Amniotic epithelial cell (primary cell): ENCODE data around the gene FNDC3B.
"Not testable (repeated sequence)": the region's sequence is repeated elsewhere in the genome, so short reads cannot be mapped to it uniquely, and the experiment has no call there.

Experiments
- DNase-seq: peaks from one replicate; pipeline ENCODE4 v3.0.0-alpha.2; 2010; ENCODE audit warnings: low read depth

Gene FNDC3B

DNA sequence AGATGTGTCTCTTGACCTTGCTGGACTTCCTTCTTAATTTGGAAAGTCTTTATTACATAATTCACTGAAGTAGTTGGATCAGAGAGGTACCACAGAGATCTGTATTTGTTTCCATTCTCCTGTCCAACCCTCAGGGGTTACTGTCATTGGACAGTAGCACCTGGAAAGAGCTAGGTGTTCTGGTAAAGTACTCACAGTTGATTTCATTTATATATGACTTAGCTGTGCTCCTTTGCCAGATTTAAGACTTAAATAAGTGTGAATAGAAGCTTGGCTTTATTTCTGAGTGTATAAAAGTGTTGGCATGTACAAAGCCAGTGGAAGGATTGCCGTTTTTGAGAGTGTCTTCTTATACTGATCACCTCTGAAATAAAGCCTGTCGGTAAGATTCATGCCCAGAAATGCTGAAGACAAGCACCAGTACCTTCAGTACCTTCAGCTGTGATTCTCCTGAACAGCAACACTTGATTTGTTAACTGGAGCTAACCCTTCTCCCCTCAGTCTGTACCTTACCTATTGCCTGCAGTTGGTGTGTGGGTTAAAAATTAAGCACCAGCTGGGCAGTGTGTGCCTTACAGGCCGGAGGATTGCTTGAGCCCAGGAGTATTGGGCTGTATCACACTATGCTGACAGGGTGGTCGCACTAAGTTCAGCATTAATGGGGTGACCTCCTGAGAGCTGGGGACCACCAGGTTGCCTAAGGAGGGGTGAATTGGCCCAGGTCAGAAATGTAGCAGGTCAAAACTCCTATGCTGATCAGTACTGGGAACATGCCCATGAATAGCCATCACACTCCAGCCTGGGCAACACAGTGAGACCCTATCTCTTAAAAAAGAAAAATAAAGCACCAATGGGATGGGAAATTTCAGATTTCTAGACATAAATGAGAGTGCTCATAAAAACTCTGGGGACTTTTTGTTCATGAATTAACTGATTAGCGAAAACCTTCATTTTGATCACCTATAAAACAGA is 197.7 kb downstream of the FNDC3B start:
- DNase-seq: no peak

DNA sequence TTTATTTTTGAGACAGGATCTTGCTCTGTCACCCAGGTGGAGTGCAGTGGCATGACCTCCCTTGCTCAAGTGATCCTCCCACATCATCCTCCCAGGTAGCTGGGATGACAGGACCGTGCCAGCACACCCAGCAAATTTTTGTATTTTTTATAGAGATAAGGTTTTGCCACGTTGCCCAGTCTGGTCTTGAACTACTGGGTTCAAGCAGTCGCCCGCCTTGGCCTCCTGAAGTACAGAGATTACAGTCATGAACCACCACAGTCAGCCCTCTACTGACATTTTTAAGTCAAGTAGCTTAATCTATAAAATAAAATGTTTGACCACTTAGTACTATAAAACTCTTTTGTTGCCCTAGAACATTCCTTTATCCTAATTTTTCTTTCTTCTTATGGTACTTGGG is 198.8 kb downstream of the FNDC3B start:
- DNase-seq: no peak

GRCh38 chr3:172239218-172239790 is 199.9 kb downstream of the FNDC3B start:
- no peak for DNase-seq

DNA sequence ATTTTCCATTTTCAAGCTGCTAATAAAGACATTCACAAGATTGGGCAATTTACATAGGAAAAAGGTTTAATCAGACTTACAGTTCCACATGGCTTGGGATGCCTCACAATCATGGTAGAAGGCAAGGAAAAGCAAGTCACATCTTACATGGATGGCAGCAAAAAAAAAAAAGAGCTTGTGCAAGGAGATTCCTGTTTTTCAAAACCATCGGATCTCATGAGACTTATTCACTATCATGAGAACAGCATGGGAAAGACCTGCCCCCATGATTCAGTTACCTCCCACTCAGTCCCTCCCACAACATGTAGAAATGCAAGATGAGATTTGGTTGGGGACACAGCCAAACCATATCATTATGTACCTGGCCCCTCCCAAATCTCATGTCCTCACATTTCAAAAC is 202.0 kb downstream of the FNDC3B start:
- DNase-seq: peak; percentile 62

DNA sequence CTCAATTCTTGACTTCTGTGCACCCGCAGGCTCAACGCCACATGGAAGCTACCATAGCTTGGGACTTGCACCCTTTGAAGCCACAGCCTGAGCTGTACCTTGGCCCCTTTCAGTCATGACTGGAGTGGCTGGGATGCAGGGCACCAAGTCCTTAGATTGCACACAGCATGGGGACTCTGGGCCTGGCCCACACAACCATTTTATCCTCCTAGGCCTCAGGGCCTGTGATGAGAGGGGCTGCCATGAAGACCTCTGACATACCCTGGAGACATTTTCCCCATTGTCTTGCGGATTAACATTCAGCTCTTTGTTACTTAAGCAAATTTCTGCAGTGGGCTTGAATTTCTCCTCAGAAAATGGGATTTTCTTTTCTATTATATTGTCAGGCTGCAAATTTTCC is 203.1 kb downstream of the FNDC3B start:
- not testable (repeated sequence) for DNase-seq

DNA sequence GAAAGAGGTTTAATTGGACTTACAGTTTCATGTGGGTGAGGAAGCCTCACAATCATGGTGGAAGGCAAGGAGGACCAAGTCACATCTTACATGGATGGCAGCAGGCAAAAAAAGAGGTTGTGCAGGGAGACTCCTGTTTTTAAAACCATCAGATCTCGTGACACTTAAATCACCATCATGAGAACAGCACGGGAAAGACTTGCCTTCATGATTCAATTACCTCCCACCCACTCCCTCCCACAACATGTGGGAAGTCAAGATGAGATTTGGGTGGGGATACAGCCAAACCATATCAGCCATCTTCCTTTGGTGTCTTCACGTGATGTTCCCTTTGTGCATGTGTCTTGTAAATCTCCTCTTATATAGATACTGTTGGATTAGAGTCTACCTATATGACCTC is 204.0 kb downstream of the FNDC3B start:
- DNase-seq: not testable (repeated sequence)

GRCh38 chr3:172244011-172244410 is 204.6 kb downstream of the FNDC3B start:
- peak; percentile 72 for DNase-seq

GRCh38 chr3:172245241-172245640 is 205.9 kb downstream of the FNDC3B start:
- DNase-seq: no peak

DNA sequence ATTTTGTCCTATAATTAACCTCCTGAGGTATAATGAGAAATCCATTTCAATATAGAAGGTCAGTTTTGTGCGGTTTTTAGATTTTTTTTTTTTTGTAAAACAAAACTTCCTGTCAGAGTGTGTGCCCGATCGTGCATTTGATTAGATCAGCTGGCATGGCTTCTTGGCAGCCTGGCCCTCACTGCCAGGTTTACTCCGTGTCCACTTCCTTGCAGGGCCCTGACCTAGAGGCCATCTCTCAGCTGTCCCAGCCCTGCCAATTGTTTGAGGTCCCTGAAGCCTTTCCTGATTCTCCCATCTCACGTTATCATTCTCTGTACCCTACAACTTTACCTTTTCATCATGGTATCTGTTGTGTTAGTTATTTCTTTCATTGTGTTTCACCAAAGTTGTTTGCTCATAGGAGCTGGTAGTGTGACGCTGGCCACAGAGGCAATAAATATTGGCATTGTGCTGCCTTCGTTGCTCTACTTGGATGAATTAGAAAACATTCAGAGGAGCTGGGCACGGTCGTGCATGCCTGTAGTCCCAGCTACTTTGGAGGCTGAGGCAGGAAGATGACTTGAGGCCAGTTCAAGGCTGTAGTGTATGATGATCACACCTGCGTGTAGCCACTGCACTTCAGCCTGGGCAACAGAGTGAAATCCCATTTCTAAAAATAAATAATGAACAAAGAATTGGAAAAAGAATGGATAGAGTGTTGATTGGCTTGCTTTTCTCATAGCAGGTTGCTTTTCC is 206.9 kb downstream of the FNDC3B start:
- DNase-seq: no peak

DNA sequence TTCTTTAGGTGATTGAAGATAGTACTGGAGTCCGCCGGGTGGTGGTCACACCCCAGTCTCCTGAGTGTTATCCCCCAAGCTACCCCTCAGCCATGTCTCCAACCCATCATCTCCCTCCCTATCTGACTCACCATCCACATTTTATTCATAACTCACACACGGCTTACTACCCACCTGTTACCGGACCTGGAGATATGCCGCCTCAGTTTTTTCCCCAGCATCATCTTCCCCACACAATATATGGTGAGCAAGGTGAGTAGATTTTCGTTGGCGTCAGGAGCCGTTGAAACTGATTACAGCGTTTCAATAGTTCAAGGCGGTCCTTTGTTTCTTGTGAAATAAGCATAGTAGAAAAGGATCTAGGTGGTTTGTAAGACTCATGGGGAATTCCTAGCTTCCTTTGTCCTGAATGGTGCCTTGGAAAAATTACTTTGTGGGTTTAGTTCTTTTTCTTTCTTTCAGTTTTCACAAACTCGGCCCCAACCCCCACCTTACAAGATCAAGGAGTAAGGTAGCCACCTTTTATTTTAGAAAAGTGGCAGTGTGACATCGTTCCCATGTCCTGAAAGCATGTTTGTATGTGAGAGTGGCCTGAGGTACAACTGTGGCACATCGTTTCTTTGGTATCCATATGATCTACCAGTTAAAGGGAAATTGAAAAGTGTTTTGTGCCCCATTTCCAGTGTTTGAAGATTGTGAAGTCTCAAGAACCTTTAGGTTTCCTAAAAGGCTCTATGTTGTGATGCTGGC is 208.3 kb downstream of the FNDC3B start:
- no peak for DNase-seq

DNA sequence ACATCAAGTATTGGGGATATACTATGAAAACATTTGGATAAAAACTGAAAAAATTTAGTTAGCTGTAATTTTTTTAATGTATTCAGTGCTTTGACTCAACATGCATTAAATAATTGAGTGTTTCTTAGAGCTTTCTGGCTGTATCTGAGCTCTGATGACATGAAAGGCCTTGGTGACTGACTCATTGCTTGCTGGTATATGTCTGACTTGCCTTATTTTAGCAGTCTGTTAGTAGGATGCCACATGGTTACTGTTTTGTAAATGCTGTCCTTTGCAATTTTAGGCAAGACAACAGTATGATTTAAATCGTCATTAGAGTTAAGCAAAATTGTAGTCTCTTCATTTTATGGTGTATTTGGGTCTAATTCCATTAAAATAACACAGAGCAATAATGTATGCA is 209.7 kb downstream of the FNDC3B start:
- peak; percentile 83 for DNase-seq

- DNase-seq: no peak
Observed at GRCh38 chr3:172251211-172251610, 211.8 kb downstream of the FNDC3B start.

- DNase-seq: no peak
Observed at GRCh38 chr3:172253200-172253599, 213.8 kb downstream of the FNDC3B start.

GRCh38 chr3:172254542-172254941 is 215.2 kb downstream of the FNDC3B start:
- no peak for DNase-seq

GRCh38 chr3:172255321-172255720 is 215.9 kb downstream of the FNDC3B start:
- peak; percentile 24 for DNase-seq

- peak; percentile 87 for DNase-seq
Observed at GRCh38 chr3:172256101-172256734, 216.8 kb downstream of the FNDC3B start.

DNA sequence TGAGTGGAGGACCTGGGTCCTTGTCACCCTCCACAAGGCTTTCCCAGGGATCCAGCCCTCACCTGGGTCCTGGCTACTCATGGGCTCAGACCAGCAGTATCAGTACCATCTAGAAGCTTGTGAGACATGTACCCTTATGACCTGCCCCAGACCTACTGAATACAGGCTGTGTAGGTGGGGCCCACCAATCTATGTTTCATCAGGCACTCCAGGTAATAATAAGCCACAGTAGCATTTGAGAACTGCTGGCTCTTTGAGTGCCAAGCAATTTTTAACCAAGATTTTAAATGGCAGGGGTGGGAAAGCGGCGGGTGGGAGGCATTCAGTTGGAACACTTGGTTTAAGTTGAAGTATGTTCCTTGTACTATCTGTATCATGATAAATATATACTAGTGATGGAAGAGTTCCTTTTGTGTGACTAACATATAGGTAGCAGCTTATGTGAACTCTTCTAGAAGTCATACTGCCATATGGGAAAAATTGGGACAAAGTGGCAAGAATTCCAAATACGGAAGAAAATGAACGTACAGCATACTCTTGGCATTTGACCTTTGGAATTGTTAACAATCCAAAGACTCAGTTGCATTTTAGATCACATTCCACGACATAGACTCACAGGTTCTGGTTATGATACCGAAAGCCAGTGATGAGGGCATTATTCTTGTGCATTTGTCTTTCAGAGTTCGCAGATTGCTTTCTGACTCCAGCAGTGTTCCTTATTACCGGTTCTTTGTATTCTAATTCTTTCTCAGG is 218.4 kb downstream of the FNDC3B start:
- DNase-seq: peak; percentile 57

DNA sequence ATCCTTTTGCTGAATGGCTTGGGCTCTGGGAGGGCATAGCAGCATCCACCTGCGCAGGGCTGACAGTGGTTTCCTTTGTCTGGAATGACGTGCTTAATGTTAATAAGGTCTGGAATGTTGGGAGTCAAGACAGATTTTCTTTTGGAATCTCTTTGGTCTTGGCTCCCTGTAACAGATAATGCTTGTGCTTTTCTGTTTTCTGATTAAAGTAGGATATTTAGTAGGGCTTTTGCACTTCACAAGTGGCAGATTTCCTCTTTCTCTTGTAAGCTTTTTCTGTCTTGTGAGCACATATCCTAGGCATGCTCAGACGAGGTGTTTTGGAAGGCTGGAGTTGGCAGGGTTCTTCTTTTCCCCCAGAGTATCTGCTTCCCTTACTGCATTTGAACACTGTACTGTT is 219.2 kb downstream of the FNDC3B start:
- DNase-seq: peak; percentile 21

GRCh38 chr3:172259111-172259541 is 219.7 kb downstream of the FNDC3B start:
- no peak for DNase-seq

GRCh38 chr3:172259726-172260248 is 220.4 kb downstream of the FNDC3B start:
- peak; percentile 30 for DNase-seq
